HUES48 (cell line): ENCODE measurements around the gene NDUFAF2.

Source experiments
- H3K27ac ChIP-seq: one replicate; pipeline ENCODE4 v1.7.0; 2013; ENCODE audit warnings: low read depth, low read length, inconsistent platforms
- H3K27me3 ChIP-seq: 2 replicates; pipeline ENCODE4 v1.6.1; 2013; ENCODE audit warnings: mild to moderate bottlenecking, low read length; ENCODE audit not compliant: control insufficient read depth, insufficient read depth
- H3K36me3 ChIP-seq: 2 replicates; pipeline ENCODE4 v1.6.1; 2013; ENCODE audit warnings: low read length; ENCODE audit not compliant: control insufficient read depth, insufficient read depth
- H3K4me1 ChIP-seq: 2 replicates; pipeline ENCODE4 v1.6.1; 2013; ENCODE audit warnings: mild to moderate bottlenecking, low read length; ENCODE audit not compliant: control insufficient read depth, insufficient read depth
- H3K4me3 ChIP-seq: 2 replicates; pipeline ENCODE4 v1.5.1; 2013; ENCODE audit warnings: mild to moderate bottlenecking, low read depth, low read length
- H3K9ac ChIP-seq: 2 replicates; pipeline ENCODE4 v1.6.1; 2013; ENCODE audit warnings: mild to moderate bottlenecking, low read depth, low read length, moderate library complexity
- H3K9me3 ChIP-seq: 2 replicates; pipeline ENCODE4 v1.6.1; 2013; ENCODE audit warnings: low read length; ENCODE audit not compliant: control insufficient read depth, insufficient read depth

NDUFAF2 gene

DNA sequence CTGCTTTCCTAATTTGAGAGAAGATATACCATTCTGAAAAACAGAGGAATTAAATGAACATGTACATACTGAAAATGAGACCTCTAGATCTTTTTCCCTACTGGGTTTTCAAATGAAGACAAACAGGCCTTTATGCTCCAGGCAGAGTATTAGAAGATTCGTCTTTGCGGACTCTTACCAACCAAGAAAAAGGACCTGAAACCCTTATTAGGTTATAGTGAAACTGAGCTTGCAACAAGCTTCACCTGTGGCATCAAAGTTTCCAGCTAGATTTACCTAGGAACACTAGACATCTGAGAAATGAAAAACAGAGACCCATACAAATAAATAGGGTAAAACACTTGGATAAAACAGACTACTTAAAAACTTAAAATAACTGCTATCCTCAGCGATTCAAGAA lies 171.0 kb downstream of the NDUFAF2 start:
- H3K27ac ChIP-seq, result no peak overlapping the region
- no peaks in the 10 kb centered on the region for H3K36me3 ChIP-seq
- H3K4me1 ChIP-seq, result no peaks in the 10 kb centered on the region
- H3K27me3 ChIP-seq, result no peaks in the 10 kb centered on the region
- H3K9ac ChIP-seq, result no peak overlapping the region
- no peaks in the 10 kb centered on the region for H3K9me3 ChIP-seq
- H3K4me3 ChIP-seq, result no peak overlapping the region

GRCh38 chr5:61119066-61119465 lies 174.1 kb downstream of the NDUFAF2 start:
- H3K27me3 ChIP-seq, result no peaks in the 10 kb centered on the region
- H3K27ac ChIP-seq, result no peak overlapping the region
- no peaks in the 10 kb centered on the region for H3K36me3 ChIP-seq
- H3K9ac ChIP-seq, result no peak overlapping the region
- H3K9me3 ChIP-seq, result no peaks in the 10 kb centered on the region
- no peaks in the 10 kb centered on the region for H3K4me1 ChIP-seq
- no peak overlapping the region for H3K4me3 ChIP-seq

- no peak overlapping the region for H3K27ac ChIP-seq
- no peaks in the 10 kb centered on the region for H3K4me1 ChIP-seq
- no peaks in the 10 kb centered on the region for H3K27me3 ChIP-seq
- no peak overlapping the region for H3K9ac ChIP-seq
- no peak overlapping the region for H3K4me3 ChIP-seq
- no peaks in the 10 kb centered on the region for H3K36me3 ChIP-seq
- H3K9me3 ChIP-seq, result no peaks in the 10 kb centered on the region
These were observed 175.5 kb downstream of the NDUFAF2 start for GRCh38 chr5:61120534-61120933.

DNA sequence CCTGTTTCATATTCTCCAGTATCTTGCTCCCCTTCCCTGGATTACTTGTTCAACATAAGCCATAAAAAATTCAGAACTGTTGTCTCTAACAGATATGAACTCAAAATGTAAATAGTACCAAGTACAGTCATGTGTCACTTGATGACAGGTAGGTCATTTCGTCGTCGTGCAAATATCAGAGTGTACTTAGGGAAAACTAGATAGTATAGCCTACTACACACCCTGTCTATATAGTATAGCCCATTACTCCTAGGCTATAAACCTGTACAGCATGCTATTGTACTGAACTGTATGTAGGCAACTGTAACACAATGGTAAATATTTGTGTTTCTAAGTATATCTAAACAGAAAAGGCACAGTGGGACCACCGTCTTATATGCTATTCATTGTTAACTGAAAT lies 178.1 kb downstream of the NDUFAF2 start:
- no peak overlapping the region for H3K4me3 ChIP-seq
- H3K4me1 ChIP-seq, result no peaks in the 10 kb centered on the region
- H3K27me3 ChIP-seq, result no peaks in the 10 kb centered on the region
- no peak overlapping the region for H3K27ac ChIP-seq
- H3K9me3 ChIP-seq, result no peaks in the 10 kb centered on the region
- no peak overlapping the region for H3K9ac ChIP-seq
- no peaks in the 10 kb centered on the region for H3K36me3 ChIP-seq

GRCh38 chr5:61130289-61130688 lies 185.3 kb downstream of the NDUFAF2 start:
- Histone ChIP-seq H3K4me3 (no peak overlapping the region), H3K27ac (no peak overlapping the region), H3K36me3 (no peaks in the 10 kb centered on the region), H3K4me1 (peaks cover 9% of the 10 kb centered on the region; the same call in 1 of the 2 replicates), H3K9ac (no peak overlapping the region), H3K27me3 (no peaks in the 10 kb centered on the region), H3K9me3 (no peaks in the 10 kb centered on the region)

- Histone ChIP-seq H3K36me3 (no peaks in the 10 kb centered on the region), H3K9me3 (no peaks in the 10 kb centered on the region), H3K4me1 (peaks cover 9% of the 10 kb centered on the region; the same call in 1 of the 2 replicates), H3K27me3 (no peaks in the 10 kb centered on the region), H3K9ac (no peak overlapping the region), H3K27ac (no peak overlapping the region), H3K4me3 (no peak overlapping the region)
These were observed 187.6 kb downstream of the NDUFAF2 start for GRCh38 chr5:61132559-61132958.

DNA sequence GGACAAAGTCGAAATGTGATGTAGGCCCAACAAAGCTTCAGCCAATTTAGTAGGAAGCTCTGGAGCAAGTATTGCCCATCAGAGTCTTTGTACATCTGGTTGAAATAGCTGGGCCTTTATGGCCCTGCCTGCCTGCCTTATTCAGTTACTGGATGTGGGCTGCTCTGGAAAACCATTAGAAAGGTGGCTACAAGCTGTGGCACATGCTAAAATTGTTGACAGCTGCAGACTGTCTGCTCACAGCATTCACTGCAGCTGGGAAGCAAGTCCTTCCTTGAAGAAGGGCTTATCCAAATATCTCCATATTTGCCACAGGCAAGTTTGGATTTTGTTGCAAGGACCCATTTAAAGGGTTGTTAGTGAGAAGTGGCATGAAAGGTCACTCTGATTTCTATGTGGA lies 192.8 kb downstream of the NDUFAF2 start:
- H3K27me3 ChIP-seq, result no peaks in the 10 kb centered on the region
- no peak overlapping the region for H3K4me3 ChIP-seq
- no peaks in the 10 kb centered on the region for H3K9me3 ChIP-seq
- H3K4me1 ChIP-seq, result peaks cover 3% of the 10 kb centered on the region; the same call in 1 of the 2 replicates
- H3K27ac ChIP-seq, result no peak overlapping the region
- H3K9ac ChIP-seq, result no peak overlapping the region
- H3K36me3 ChIP-seq, result no peaks in the 10 kb centered on the region

DNA sequence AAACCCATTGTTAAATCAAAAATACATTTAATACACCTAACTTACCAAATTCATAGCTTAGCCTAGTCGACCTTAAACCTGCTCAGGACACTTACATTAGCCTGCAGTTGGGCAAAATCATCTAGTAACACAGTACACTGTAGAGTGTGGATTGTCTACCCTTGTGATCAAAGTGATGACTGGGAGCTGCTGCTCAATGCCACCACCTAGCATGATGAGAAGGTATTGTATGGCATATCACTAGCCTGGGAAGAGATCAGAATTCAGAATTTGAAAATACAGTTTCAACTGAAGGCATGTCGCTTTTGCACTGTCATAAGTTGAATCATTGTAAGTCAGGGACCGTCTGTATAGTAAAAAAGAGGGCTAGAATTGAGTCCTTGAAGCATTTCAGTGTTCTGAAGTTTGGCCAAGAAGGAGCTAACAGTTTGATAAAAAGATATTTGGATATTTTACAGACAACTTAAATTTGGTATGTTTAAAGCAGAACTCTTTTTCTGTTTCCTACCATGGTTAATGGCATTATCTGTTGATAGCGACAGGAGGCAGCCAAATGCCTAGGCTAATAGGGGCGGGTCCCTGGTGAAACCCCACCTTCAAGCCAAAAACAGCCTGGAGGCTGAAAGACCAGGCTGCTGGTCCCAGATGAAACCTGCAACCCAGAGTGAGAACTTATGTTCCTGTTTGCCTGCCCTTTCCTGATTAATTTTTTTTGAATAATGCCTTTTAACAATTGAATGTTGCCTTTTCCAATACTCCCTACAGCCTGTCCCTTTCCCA lies 194.3 kb downstream of the NDUFAF2 start:
- Histone ChIP-seq H3K4me1 (no peaks in the 10 kb centered on the region), H3K9me3 (no peaks in the 10 kb centered on the region), H3K27ac (no peak overlapping the region), H3K36me3 (no peaks in the 10 kb centered on the region), H3K27me3 (no peaks in the 10 kb centered on the region), H3K4me3 (no peak overlapping the region), H3K9ac (no peak overlapping the region)

DNA sequence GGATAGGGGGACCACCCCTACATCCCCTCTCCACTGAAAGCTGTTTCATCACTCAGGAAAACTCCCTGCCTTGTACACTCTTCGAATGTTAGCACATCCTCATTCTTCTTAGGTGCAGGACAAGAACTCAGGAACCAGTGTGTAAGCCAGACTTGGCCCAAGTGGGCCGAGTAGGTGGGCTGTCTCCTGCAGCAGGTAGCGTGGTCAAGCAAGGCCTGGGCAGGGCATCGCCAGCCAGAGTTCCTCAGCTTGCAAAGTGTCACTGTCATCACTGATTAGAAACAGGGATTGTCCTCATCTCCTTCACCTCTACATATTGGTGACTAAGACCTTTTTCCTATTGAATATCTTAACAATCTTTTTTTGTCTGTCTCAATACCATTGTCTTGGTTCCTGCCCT lies 194.9 kb downstream of the NDUFAF2 start:
- Histone ChIP-seq H3K36me3 (no peaks in the 10 kb centered on the region), H3K27me3 (no peaks in the 10 kb centered on the region), H3K9ac (no peak overlapping the region), H3K4me1 (no peaks in the 10 kb centered on the region), H3K4me3 (no peak overlapping the region), H3K27ac (no peak overlapping the region), H3K9me3 (no peaks in the 10 kb centered on the region)

GRCh38 chr5:61141801-61142200 lies 196.8 kb downstream of the NDUFAF2 start:
- H3K27me3 ChIP-seq, result no peaks in the 10 kb centered on the region
- no peak overlapping the region for H3K27ac ChIP-seq
- H3K9me3 ChIP-seq, result no peaks in the 10 kb centered on the region
- no peaks in the 10 kb centered on the region for H3K4me1 ChIP-seq
- no peak overlapping the region for H3K4me3 ChIP-seq
- no peak overlapping the region for H3K9ac ChIP-seq
- H3K36me3 ChIP-seq, result no peaks in the 10 kb centered on the region

- Histone ChIP-seq H3K4me3 (no peak overlapping the region), H3K9ac (no peak overlapping the region), H3K4me1 (no peaks in the 10 kb centered on the region), H3K27ac (no peak overlapping the region), H3K36me3 (no peaks in the 10 kb centered on the region), H3K27me3 (no peaks in the 10 kb centered on the region), H3K9me3 (no peaks in the 10 kb centered on the region)
These were observed 197.4 kb downstream of the NDUFAF2 start for GRCh38 chr5:61142391-61142790.
